PC-9 (cell line): Measurements from ENCODE around the gene HSPA1L. TPM values are rescaled to one million over a fixed set of nuclear protein-coding genes. Genes with fewer than 3 reads are reported as not detected.

Experiments
- BruUV-seq: library from RNA; stranded (reverse); fragments of 400-500 nt; replicated peaks from 2 replicates; lab custom pipeline; 2021; lab: Mats Ljungman, UMichigan
- CTCF ChIA-PET: fragments of 300-600 bp; sonication (Branson Sonifier 250); formaldehyde crosslinking; loops from one replicate; lab custom pipeline; 2022; ENCODE audit warnings: antibody characterized with exemption; lab: Charles Lee
- POLR2A ChIA-PET: fragments of 300-600 bp; sonication (Branson Sonifier 250); formaldehyde crosslinking; loops from one replicate; lab custom pipeline; 2022; ENCODE audit warnings: antibody characterized with exemption; ENCODE audit not compliant: unreplicated experiment; lab: Charles Lee
- DNase-seq, 2 experiments: peaks; one replicate each; pipeline versions ENCODE4 v3.0.0 to v3.0.0-alpha.2; 2015 to 2022; ENCODE audit warnings: mixed read lengths in 1 of 2
- H2AFZ ChIP-seq: fragments of 200-600 bp; sonication (generic); 2 replicates; pipeline ENCODE4 v1.8.1; 2017; ENCODE audit warnings: antibody characterized with exemption
- H3F3A ChIP-seq: fragments of 200-600 bp; sonication (generic); 2 replicates; pipeline ENCODE4 v1.8.1; 2017; ENCODE audit warnings: antibody characterized with exemption, mild to moderate bottlenecking, low read depth; ENCODE audit not compliant: insufficient read depth
- H3K27ac ChIP-seq: fragments of 200-600 bp; sonication (generic); 2 replicates; pipeline ENCODE4 v1.6.1; 2016; ENCODE audit warnings: mixed run types
- H3K27me3 ChIP-seq: fragments of 200-600 bp; sonication (generic); 2 replicates; pipeline ENCODE4 v1.6.1; 2016; ENCODE audit warnings: low read depth, mixed run types; ENCODE audit not compliant: insufficient read depth
- H3K36me3 ChIP-seq: fragments of 200-600 bp; sonication (generic); 2 replicates; pipeline ENCODE4 v1.6.1; 2016; ENCODE audit warnings: low read depth, mixed run types
- H3K4me1 ChIP-seq: fragments of 200-600 bp; sonication (generic); replicated peaks from 2 replicates; pipeline ENCODE4 v1.6.1; 2016; ENCODE audit warnings: mixed run types; ENCODE audit not compliant: insufficient read depth
- H3K4me2 ChIP-seq: fragments of 200-600 bp; sonication (generic); 2 replicates; pipeline ENCODE4 v1.6.1; 2017; ENCODE audit warnings: mixed run types
- H3K4me3 ChIP-seq: fragments of 200-600 bp; sonication (generic); 2 replicates; pipeline ENCODE4 v1.6.1; 2016; ENCODE audit warnings: mixed run types
- H3K79me2 ChIP-seq: fragments of 200-600 bp; sonication (generic); 2 replicates; pipeline ENCODE4 v1.6.1; 2017; ENCODE audit warnings: low read depth, mixed run types
- H3K9me2 ChIP-seq: fragments of 200-600 bp; sonication (generic); 2 replicates; pipeline ENCODE4 v1.8.1; 2017; ENCODE audit warnings: mild to moderate bottlenecking; ENCODE audit not compliant: insufficient read depth
- H3K9me3 ChIP-seq: fragments of 200-600 bp; sonication (generic); 2 replicates; pipeline ENCODE4 v1.8.1; 2016; ENCODE audit warnings: low read depth; ENCODE audit not compliant: insufficient read depth
- H4K20me1 ChIP-seq: fragments of 200-600 bp; sonication (generic); 2 replicates; pipeline ENCODE4 v1.8.1; 2017; ENCODE audit not compliant: insufficient read depth
- CTCF ChIP-seq: fragments of 200-600 bp; sonication (generic); conservative IDR thresholded peaks from 2 replicates; pipeline ENCODE4 v1.6.1; 2017; ENCODE audit warnings: mixed run types, antibody characterized with exemption, mild to moderate bottlenecking, moderate library complexity
- EZH2 ChIP-seq: fragments of 200-600 bp; sonication (generic); IDR thresholded peaks from 2 replicates; pipeline ENCODE4 v1.8.0; 2017; ENCODE audit warnings: antibody characterized with exemption, low read depth
- intact Hi-C: fragments of 100-400 bp; cut with micrococcal nuclease; formaldehyde crosslinking; loops from one replicate; pipeline ENCODE4 v1.10.0; 2022; ENCODE audit not compliant: unreplicated experiment
- total RNA-seq: library from RNA; stranded (reverse); gene quantifications from 2 replicates; pipeline ENCODE4 v1.2.3, GENCODE V29; 2021

Gene HSPA1L
- total RNA-seq, 1 experiment from 2014 or later: 2.3 TPM

GRCh38 chr6:31837369-31838113 is 22.5 kb upstream of the HSPA1L start:
- intact Hi-C loops: no loop called here
- Histone ChIP-seq H3K36me3 (peaks cover 44% of the 10 kb centered on the region), H3K4me3 (peak overlapping the region; percentile 94), H3K4me2 (peak overlapping the region; percentile 98), H3F3A (peaks cover 89% of the 10 kb centered on the region), H3K79me2 (peaks cover 63% of the 10 kb centered on the region), H3K9me2 (no peaks in the 10 kb centered on the region), H3K27me3 (no peaks in the 10 kb centered on the region), H2AFZ (no peak overlapping the region), H3K27ac (peak overlapping the region; percentile 77), H3K9me3 (no peaks in the 10 kb centered on the region), H4K20me1 (peaks cover 41% of the 10 kb centered on the region), H3K4me1 (peaks cover 27% of the 10 kb centered on the region)
- BruUV-seq: no TSS peak
- POLR2A ChIA-PET: interaction anchor here (0.7 kb wide), 1 partner anchor 119 kb away, joined by 4 read pairs; no protein-coding TSS in a partner anchor
- no peak for DNase-seq
- TF ChIP-seq EZH2 (no peak), CTCF (no peak)
- CTCF ChIA-PET: interaction anchor here (0.6 kb wide), 1 partner anchor 164 kb away, joined by 4 read pairs; no protein-coding TSS in a partner anchor

- peaks cover 43% of the 10 kb centered on the region for H4K20me1 ChIP-seq
- H3K27me3 ChIP-seq: no peaks in the 10 kb centered on the region
- no peak overlapping the region for H2AFZ ChIP-seq
- peaks cover 86% of the 10 kb centered on the region for H3F3A ChIP-seq
- no peak for TF ChIP-seq EZH2
- no peak; the same call in 1 of the 2 replicates for TF ChIP-seq CTCF
- ChIA-PET POLR2A (interaction anchor here (0.5 to 0.7 kb wide), 3 partner anchors 29 to 136 kb away, joined by 3 to 4 read pairs (median 3); a partner anchor contains a TSS), CTCF (no interaction called here)
- H3K79me2 ChIP-seq: peaks cover 71% of the 10 kb centered on the region
- no peak for DNase-seq
- intact Hi-C loops: no loop called here
- no peaks in the 10 kb centered on the region for H3K9me2 ChIP-seq
- peak overlapping the region; percentile 94 for H3K4me3 ChIP-seq
- peak overlapping the region; percentile 77 for H3K27ac ChIP-seq
- peak overlapping the region; percentile 98 for H3K4me2 ChIP-seq
- BruUV-seq: no TSS peak
- H3K4me1 ChIP-seq: peaks cover 33% of the 10 kb centered on the region
- H3K36me3 ChIP-seq: peaks cover 44% of the 10 kb centered on the region
- H3K9me3 ChIP-seq: no peaks in the 10 kb centered on the region
Measured at GRCh38 chr6:31836474-31837368, 21.6 kb upstream of the HSPA1L start.

GRCh38 chr6:31836047-31836473 is 21.0 kb upstream of the HSPA1L start:
- Histone ChIP-seq H3K9me2 (no peaks in the 10 kb centered on the region), H3K27me3 (no peaks in the 10 kb centered on the region), H3K27ac (peak overlapping the region; percentile 77), H3K9me3 (no peaks in the 10 kb centered on the region), H3K79me2 (peaks cover 78% of the 10 kb centered on the region), H3K4me2 (peak overlapping the region; percentile 98), H3F3A (peaks cover 86% of the 10 kb centered on the region), H3K4me3 (peak overlapping the region; percentile 94), H3K36me3 (peaks cover 44% of the 10 kb centered on the region), H2AFZ (no peak overlapping the region), H4K20me1 (peaks cover 50% of the 10 kb centered on the region), H3K4me1 (peaks cover 38% of the 10 kb centered on the region)
- no TSS peak for BruUV-seq
- TF ChIP-seq EZH2 (no peak), CTCF (no peak)
- POLR2A ChIA-PET: interaction anchor here (0.5 to 0.6 kb wide), 2 partner anchors 28 to 136 kb away, joined by 3 read pairs; a partner anchor contains a TSS
- intact Hi-C loops: no loop called here
- no peak for DNase-seq
- CTCF ChIA-PET: no interaction called here
